Common myeloid progenitor, CD34-positive (primary cell): ENCODE data around the gene DIP2C.
"Not testable (repeated sequence)": the region's sequence is repeated elsewhere in the genome, so short reads cannot be mapped to it uniquely, and the experiment has no call there.

Experiments used
- CTCF ChIA-PET: fragments of 350-600 bp; sonication (Branson Sonifier 250); formaldehyde crosslinking; loops from one replicate; lab custom pipeline; 2021; ENCODE audit warnings: antibody characterized with exemption; lab: Charles Lee
- POLR2A ChIA-PET: fragments of 350-600 bp; sonication (Branson Sonifier 250); formaldehyde crosslinking; loops from one replicate; lab custom pipeline; 2021; ENCODE audit warnings: antibody characterized with exemption; lab: Charles Lee
- DNase-seq, 3 donors: peaks; one replicate each; pipeline versions ENCODE4 v3.0.0 to v3.0.0-alpha.2; 2013
- H3K27ac ChIP-seq, 2 experiments: 1 replicate in 1 of 2; 2 replicates in 1 of 2; pipeline ENCODE4 v1.7.0; 2013; ENCODE audit warnings: inconsistent platforms in 2 of 2, low read length in 2 of 2, mild to moderate bottlenecking in 2 of 2, low read depth in 1 of 2, moderate library complexity in 1 of 2; ENCODE audit not compliant: severe bottlenecking in 2 of 2, insufficient read depth in 1 of 2, poor library complexity in 1 of 2
- H3K27me3 ChIP-seq, 5 experiments: replicated peaks in 2 of 5; 1 replicate in 3 of 5; 2 replicates in 2 of 5; pipeline versions ENCODE4 v1.6.1 to v1.7.0; 2013; ENCODE audit warnings: low read length in 4 of 5, mild to moderate bottlenecking in 2 of 5, moderate library complexity in 2 of 5, inconsistent platforms in 1 of 5; ENCODE audit not compliant: insufficient read depth in 5 of 5, control insufficient read depth in 4 of 5
- H3K36me3 ChIP-seq, 4 experiments: 1 replicate in 2 of 4; 2 replicates in 2 of 4; pipeline versions ENCODE4 v1.6.1 to v1.7.0; 2013; ENCODE audit warnings: low read length in 3 of 4, control low read depth in 1 of 4, mild to moderate bottlenecking in 1 of 4; ENCODE audit not compliant: control insufficient read depth in 4 of 4, insufficient read depth in 4 of 4
- H3K4me1 ChIP-seq, 4 experiments: 1 replicate in 3 of 4; 2 replicates in 1 of 4; pipeline versions ENCODE4 v1.6.1 to v1.7.1; 2013; ENCODE audit warnings: low read length in 3 of 4, mild to moderate bottlenecking in 3 of 4, control low read depth in 1 of 4, inconsistent platforms in 1 of 4, moderate library complexity in 1 of 4; ENCODE audit not compliant: control insufficient read depth in 4 of 4, insufficient read depth in 4 of 4; ENCODE audit errors: control extremely low read depth in 1 of 4
- H3K4me3 ChIP-seq, 7 experiments: 1 replicate in 4 of 7; 2 replicates in 3 of 7; pipeline versions ENCODE4 v1.5.1 to v1.7.0; 2013; ENCODE audit warnings: mild to moderate bottlenecking in 7 of 7, low read length in 6 of 7, moderate library complexity in 6 of 7, inconsistent platforms in 2 of 7, low read depth in 2 of 7, control low read depth in 1 of 7; ENCODE audit not compliant: insufficient read depth in 4 of 7, control insufficient read depth in 1 of 7; ENCODE audit errors: extremely low read depth in 1 of 7
- H3K9me3 ChIP-seq, 5 experiments: 1 replicate in 4 of 5; 2 replicates in 1 of 5; pipeline versions ENCODE4 v1.6.1 to v1.7.1; 2013; ENCODE audit warnings: low read length in 4 of 5, mild to moderate bottlenecking in 2 of 5, inconsistent platforms in 1 of 5, low read depth in 1 of 5, moderate library complexity in 1 of 5; ENCODE audit not compliant: control insufficient read depth in 4 of 5, insufficient read depth in 2 of 5; ENCODE audit errors: control extremely low read depth in 1 of 5
- WGBS: methylation state at CpG from one replicate; pipeline ENCODE4 v1.1.5; 2013; ENCODE audit not compliant: insufficient coverage; 5-methylcytosine and 5-hydroxymethylcytosine counted together

The DIP2C gene

DNA sequence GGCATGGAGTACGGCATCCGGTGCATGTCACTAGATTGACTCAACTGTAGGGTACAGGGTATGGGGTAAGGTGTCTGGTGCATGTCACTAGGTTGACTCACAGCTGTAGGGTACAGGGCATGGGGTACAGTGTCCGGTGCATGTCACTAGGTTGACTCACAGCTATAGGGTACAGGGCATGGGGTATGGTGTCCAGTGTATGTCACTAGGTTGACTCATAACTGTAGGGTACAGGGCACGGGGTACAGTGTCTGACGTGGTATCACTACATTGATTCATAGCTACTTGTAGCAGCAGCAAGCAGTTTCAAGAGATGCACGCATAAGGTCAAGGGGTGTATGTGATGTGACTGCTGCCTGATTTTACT is 424.4 kb downstream of the DIP2C start:
- H3K36me3 ChIP-seq, H3K4me3 ChIP-seq, H3K4me1 ChIP-seq, H3K27me3 ChIP-seq, DNase-seq, H3K27ac ChIP-seq, H3K9me3 ChIP-seq, CTCF ChIA-PET: not testable (repeated sequence)
- 94% methylated on average over 4 of the region's 6 CpGs for WGBS
- POLR2A ChIA-PET = interaction anchor here (0.5 kb wide), 1 partner anchor 174 kb away, joined by 3 read pairs; no protein-coding TSS in a partner anchor

DNA sequence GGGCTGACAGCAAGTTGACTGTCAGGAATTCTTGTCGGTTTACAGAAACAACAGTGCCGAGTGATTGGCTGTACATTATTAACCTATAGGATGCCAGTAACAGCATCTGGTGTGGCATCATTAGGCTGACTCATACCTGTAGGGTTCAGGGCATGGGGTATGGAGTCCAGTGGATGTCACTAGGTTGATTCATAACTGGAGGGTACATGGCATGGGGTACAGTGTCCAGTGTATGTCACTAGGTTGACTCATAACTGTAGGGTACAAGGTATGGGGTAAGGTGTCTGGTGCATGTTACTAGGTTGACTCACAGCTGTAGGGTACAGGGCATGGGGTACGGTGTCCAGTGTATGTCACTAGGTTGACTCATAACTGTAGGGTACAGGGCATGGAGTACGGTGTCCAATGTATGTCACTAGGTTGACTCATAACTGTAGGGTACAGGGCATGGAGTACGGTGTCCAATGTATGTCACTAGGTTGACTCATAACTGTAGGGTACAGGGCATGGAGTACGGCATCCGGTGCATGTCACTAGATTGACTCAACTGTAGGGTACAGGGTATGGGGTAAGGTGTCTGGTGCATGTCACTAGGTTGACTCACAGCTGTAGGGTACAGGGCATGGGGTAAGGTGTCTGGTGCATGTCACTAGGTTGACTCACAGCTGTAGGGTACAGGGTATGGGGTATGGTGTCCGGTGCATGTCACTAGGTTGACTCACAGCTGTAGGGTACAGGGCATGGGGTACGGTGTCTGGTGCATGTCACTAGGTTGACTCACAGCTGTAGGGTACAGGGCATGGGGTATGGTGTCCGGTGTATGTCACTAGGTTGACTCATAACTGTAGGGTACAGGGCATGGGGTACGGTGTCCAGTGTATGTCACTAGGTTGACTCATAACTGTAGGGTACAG is 425.1 kb downstream of the DIP2C start:
- H3K27me3 ChIP-seq, H3K27ac ChIP-seq, H3K9me3 ChIP-seq, CTCF ChIA-PET, H3K4me3 ChIP-seq, H3K36me3 ChIP-seq, DNase-seq, H3K4me1 ChIP-seq: not testable (repeated sequence)
- POLR2A ChIA-PET = interaction anchor here (0.5 kb wide), 1 partner anchor 174 kb away, joined by 3 read pairs; no protein-coding TSS in a partner anchor
- 92% methylated on average over 3 of the region's 11 CpGs for WGBS

DNA sequence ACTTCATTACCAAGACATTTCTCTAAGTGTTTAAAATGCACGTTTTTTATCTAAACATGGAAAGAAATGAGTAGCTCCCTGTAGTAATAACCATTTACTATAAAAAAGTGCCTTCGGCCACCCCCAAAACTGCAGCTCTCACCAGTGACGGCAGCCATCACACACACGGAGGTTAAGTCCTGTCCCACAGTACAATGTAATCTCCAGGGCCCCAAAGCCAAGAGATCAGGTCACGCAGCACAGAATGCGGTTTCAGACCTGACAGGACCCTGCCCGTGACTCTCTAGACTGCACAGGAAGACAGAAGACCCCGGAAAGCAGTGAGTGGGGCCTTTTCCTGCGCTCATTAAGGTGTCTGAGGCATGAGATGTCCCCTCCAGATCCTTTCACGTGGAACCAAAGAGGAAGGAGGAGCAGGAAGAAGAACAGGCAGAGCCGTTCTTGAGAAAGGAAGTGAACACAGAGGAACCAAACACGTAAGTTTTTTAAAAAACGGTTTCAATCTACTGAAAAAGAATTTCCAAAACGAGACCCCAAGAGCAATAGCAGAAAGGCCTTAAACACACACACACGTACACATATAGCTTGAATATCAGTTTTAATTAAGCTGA is 428.5 kb downstream of the DIP2C start:
- H3K36me3 ChIP-seq = no peaks in the 10 kb centered on the region
- H3K9me3 ChIP-seq = no peaks in the 10 kb centered on the region
- peak in 2 of 3 donors; percentile 1 to 5 for DNase-seq
- POLR2A ChIA-PET = no interaction called here
- H3K4me3 ChIP-seq = no peak overlapping the region
- 72% methylated on average over 11 of the region's 15 CpGs for WGBS
- no peaks in the 10 kb centered on the region for H3K27me3 ChIP-seq
- H3K4me1 ChIP-seq = peaks cover 0 to 2% (median 0%) of the 10 kb centered on the region in 4 experiments
- CTCF ChIA-PET = no interaction called here
- no peak overlapping the region for H3K27ac ChIP-seq

DNA sequence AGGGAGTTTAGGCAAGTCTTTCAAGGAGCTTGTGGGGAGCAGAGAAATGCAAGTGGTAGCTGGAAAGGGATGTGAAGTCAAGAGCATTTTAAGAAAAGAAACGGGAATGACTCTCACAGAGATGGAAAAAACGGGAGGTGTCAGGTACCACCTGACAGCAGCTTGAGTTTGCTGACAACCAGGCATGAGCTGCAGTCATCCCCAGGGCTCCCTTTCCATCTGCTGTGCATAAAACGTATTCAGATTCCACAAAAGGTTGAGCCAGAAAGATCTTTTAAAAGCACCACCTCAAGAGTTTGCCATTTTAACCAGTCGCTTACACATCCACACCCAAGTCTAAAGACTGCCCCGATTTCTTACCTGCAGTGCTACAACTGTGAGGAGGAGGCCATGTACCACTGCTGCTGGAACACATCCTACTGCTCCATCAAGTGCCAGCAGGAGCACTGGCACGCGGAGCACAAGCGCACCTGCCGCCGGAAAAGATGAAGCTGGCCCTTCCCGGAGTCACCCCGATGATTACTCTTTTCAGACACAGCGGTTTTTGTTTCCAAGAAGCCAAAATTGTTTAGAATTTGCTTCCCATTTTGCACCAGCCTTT is 437.4 kb downstream of the DIP2C start:
- Histone ChIP-seq H3K4me1 (no peaks in the 10 kb centered on the region), H3K36me3 (peaks cover 18 to 61% (median 46%) of the 10 kb centered on the region in 4 experiments), H3K4me3 (no peak overlapping the region), H3K27ac (no peak overlapping the region), H3K27me3 (no peaks in the 10 kb centered on the region), H3K9me3 (no peaks in the 10 kb centered on the region)
- CTCF ChIA-PET = no interaction called here
- POLR2A ChIA-PET = no interaction called here
- no peak for DNase-seq
- 98% methylated on average over 13 of the region's 13 CpGs for WGBS

DNA sequence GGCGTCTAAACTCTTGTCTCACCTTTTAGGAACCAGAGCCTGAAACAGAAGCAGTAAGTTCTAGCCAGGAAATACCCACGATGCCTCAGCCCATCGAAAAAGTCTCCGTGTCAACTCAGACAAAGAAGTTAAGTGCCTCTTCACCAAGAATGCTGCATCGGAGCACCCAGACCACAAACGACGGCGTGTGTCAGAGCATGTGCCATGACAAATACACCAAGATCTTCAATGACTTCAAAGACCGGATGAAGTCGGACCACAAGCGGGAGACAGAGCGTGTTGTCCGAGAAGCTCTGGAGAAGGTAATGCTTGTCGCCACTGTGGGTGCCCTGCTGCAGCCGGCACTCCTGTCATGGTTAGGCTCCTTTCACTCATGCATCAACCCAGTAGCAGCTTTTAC is 441.2 kb downstream of the DIP2C start:
- ChIA-PET POLR2A (no interaction called here), CTCF (interaction anchor here (0.6 kb wide), 1 partner anchor 558 kb away, joined by 3 read pairs; no protein-coding TSS in a partner anchor)
- 96% methylated on average over 15 of the region's 15 CpGs for WGBS
- H3K27me3 ChIP-seq = no peaks in the 10 kb centered on the region
- no peaks in the 10 kb centered on the region for H3K4me1 ChIP-seq
- no peak for DNase-seq
- no peak overlapping the region for H3K27ac ChIP-seq
- H3K36me3 ChIP-seq = peaks cover 18 to 69% (median 56%) of the 10 kb centered on the region in 4 experiments
- H3K9me3 ChIP-seq = no peaks in the 10 kb centered on the region
- no peak overlapping the region for H3K4me3 ChIP-seq

DNA sequence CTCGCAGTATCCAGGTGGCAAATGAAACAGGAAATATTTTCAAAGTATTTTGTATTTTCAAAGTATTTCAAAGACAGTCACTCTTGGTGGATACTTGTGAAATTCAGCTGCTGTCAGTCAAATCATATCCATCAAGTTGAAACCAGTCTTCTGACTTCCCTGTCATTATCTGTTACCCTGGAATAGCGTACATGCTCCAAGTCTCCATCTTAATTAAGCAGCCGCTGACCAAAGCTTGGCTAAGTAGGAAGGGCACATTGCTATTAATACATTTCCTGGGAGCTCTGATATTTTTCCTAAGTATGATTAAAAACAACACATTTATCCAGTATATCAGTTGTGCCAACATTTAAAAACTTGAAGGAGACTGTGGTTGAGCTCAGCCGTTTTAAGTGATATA is 442.0 kb downstream of the DIP2C start:
- CTCF ChIA-PET = no interaction called here
- no peaks in the 10 kb centered on the region for H3K9me3 ChIP-seq
- peaks cover 15 to 72% (median 57%) of the 10 kb centered on the region in 4 experiments for H3K36me3 ChIP-seq
- no peak overlapping the region for H3K4me3 ChIP-seq
- 100% methylated on average over 2 of the region's 4 CpGs for WGBS
- no peak for DNase-seq
- no peaks in the 10 kb centered on the region for H3K27me3 ChIP-seq
- H3K4me1 ChIP-seq = no peaks in the 10 kb centered on the region
- no peak overlapping the region for H3K27ac ChIP-seq
- POLR2A ChIA-PET = no interaction called here

DNA sequence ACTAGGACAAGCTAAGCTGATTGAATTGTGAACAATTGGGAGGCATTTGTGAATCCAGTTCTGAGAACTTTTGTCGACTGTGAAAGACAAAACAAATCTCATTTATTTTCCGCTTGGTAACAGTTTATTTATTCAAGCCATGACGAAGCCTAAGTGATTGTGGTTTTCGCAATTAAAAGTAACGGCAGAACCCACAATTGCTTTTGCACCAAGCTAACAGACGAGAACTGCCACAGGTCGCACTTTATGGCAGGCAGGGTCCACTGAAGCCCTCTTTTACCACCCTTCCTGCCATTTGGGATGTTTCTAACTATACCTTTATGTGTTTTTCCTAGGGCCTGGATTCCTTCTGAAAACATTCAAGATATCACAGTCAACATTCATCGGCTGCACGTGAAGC is 443.0 kb downstream of the DIP2C start:
- Histone ChIP-seq H3K4me1 (no peaks in the 10 kb centered on the region), H3K9me3 (no peaks in the 10 kb centered on the region), H3K27ac (no peak overlapping the region), H3K27me3 (no peaks in the 10 kb centered on the region), H3K36me3 (peaks cover 19 to 71% (median 58%) of the 10 kb centered on the region in 4 experiments), H3K4me3 (no peak overlapping the region)
- ChIA-PET CTCF (no interaction called here), POLR2A (no interaction called here)
- 98% methylated on average over 9 of the region's 9 CpGs for WGBS
- no peak for DNase-seq
